ENCODE measurements around the gene MAPK11. TPM values are rescaled to one million over a fixed set of nuclear protein-coding genes. Genes with fewer than 3 reads are reported as not detected.

Gene MAPK11
- polyA plus RNA-seq, 4 donors: 7.3 to 8.8 (median 7.4) TPM

- DNase-seq (ENCODE audit: low read depth in 4 of 4, low spot score in 3 of 4): no peak
Observed at GRCh38 chr22:50297510-50298265, 27.5 kb upstream of the MAPK11 start.

GRCh38 chr22:50296658-50297490 lies 26.7 kb upstream of the MAPK11 start:
- no peak for DNase-seq (ENCODE audit: low read depth in 4 of 4, low spot score in 3 of 4)

GRCh38 chr22:50294319-50294656 lies 24.1 kb upstream of the MAPK11 start:
- DNase-seq (ENCODE audit: low read depth in 4 of 4, low spot score in 3 of 4): no peak

- DNase-seq (ENCODE audit: low read depth in 4 of 4, low spot score in 3 of 4): peak in 1 of 4 donors; percentile 70
Observed at GRCh38 chr22:50293441-50294318, 23.5 kb upstream of the MAPK11 start.

GRCh38 chr22:50292643-50293440 lies 22.7 kb upstream of the MAPK11 start:
- DNase-seq (ENCODE audit: low read depth in 4 of 4, low spot score in 3 of 4): no peak

GRCh38 chr22:50289942-50290630 lies 19.9 kb upstream of the MAPK11 start:
- DNase-seq (ENCODE audit: low read depth in 4 of 4, low spot score in 3 of 4): no peak

GRCh38 chr22:50289151-50289941 lies 19.2 kb upstream of the MAPK11 start:
- DNase-seq (ENCODE audit: low read depth in 4 of 4, low spot score in 3 of 4): no peak

GRCh38 chr22:50287731-50288130 lies 17.6 kb upstream of the MAPK11 start:
- DNase-seq (ENCODE audit: low read depth in 4 of 4, low spot score in 3 of 4): no peak

- DNase-seq (ENCODE audit: low read depth in 4 of 4, low spot score in 3 of 4): no peak
Observed at GRCh38 chr22:50286701-50287318, 16.6 kb upstream of the MAPK11 start.

- no peak for DNase-seq (ENCODE audit: low read depth in 4 of 4, low spot score in 3 of 4)
Observed at GRCh38 chr22:50286275-50286674, 16.1 kb upstream of the MAPK11 start.

GRCh38 chr22:50285568-50286229 lies 15.5 kb upstream of the MAPK11 start:
- DNase-seq (ENCODE audit: low read depth in 4 of 4, low spot score in 3 of 4): no peak

GRCh38 chr22:50284479-50284878 lies 14.3 kb upstream of the MAPK11 start:
- DNase-seq (ENCODE audit: low read depth in 4 of 4, low spot score in 3 of 4): no peak

- DNase-seq (ENCODE audit: low read depth in 4 of 4, low spot score in 3 of 4): no peak
Observed at GRCh38 chr22:50283821-50284220, 13.6 kb upstream of the MAPK11 start.

GRCh38 chr22:50282361-50283155 lies 12.4 kb upstream of the MAPK11 start:
- no peak for DNase-seq (ENCODE audit: low read depth in 4 of 4, low spot score in 3 of 4)

GRCh38 chr22:50281957-50282356 lies 11.8 kb upstream of the MAPK11 start:
- DNase-seq (ENCODE audit: low read depth in 4 of 4, low spot score in 3 of 4): no peak

- DNase-seq (ENCODE audit: low read depth in 4 of 4, low spot score in 3 of 4): no peak
Observed at GRCh38 chr22:50281384-50281760, 11.2 kb upstream of the MAPK11 start.
